GM12878 (cell line): ENCODE results near the gene SNX15. TPM values are rescaled to one million over a fixed set of nuclear protein-coding genes. Genes with fewer than 3 reads are reported as not detected.

ENCODE experiments used
- ATAC-seq: fragments of 200-7000 bp; cut with Tn5 transposase; 3 replicates; pipeline ENCODE4 v1.9.1; 2020; ENCODE audit warnings: mild to moderate bottlenecking, moderate library complexity
- BruUV-seq: library from RNA; stranded (reverse); fragments of 400-500 nt; replicated peaks from 2 replicates; lab custom pipeline; 2021; lab: Mats Ljungman, UMichigan
- CTCF ChIA-PET: fragments of 300-600 bp; sonication (Branson Sonifier 250); formaldehyde crosslinking; extraction: SDS; loops from one replicate; lab custom pipeline; 2021; ENCODE audit warnings: inconsistent platforms; lab: Yijun Ruan, JAX
- POLR2A ChIA-PET: fragments of 350-600 bp; formaldehyde crosslinking; extraction: SDS; loops from one replicate; lab custom pipeline; 2021; ENCODE audit warnings: inconsistent platforms; lab: Charles Lee
- RAD21 ChIA-PET: fragments of 300-600 bp; sonication (Branson Sonifier 250); formaldehyde crosslinking; loops from one replicate; lab custom pipeline; 2023; ENCODE audit warnings: antibody characterized with exemption; ENCODE audit not compliant: unreplicated experiment; lab: Charles Lee
- SMC1A ChIA-PET: fragments of 300-600 bp; sonication (Branson Sonifier 250); formaldehyde crosslinking; loops from one replicate; lab custom pipeline; 2023; ENCODE audit not compliant: unreplicated experiment, uncharacterized antibody; lab: Charles Lee
- DNase-seq: peaks from one replicate; pipeline ENCODE4 v3.0.0-alpha.2; 2011; ENCODE audit warnings: low read depth, low spot score
- FAIRE-seq: peaks from 3 replicates; lab custom pipeline; 2011; peaks lifted over from hg19 to GRCh38; lab: Jason Lieb, UNC
- H2AFZ ChIP-seq: 2 replicates; pipeline ENCODE4 v1.6.0; 2011; ENCODE audit warnings: low read depth, low read length, control low read depth; ENCODE audit not compliant: control insufficient read depth
- H3K27ac ChIP-seq: 2 replicates; pipeline ENCODE4 v1.5.1; 2011; ENCODE audit warnings: control low read depth; ENCODE audit not compliant: control insufficient read depth, insufficient read depth
- H3K27me3 ChIP-seq, 2 experiments: replicated peaks in 1 of 2; 2 replicates each; pipeline versions ENCODE4 v1.6.0 to v1.6.1; 2011; ENCODE audit warnings: low read length in 1 of 2; ENCODE audit not compliant: control insufficient read depth in 2 of 2, insufficient read depth in 2 of 2
- H3K36me3 ChIP-seq, 2 experiments: 2 replicates each; pipeline ENCODE4 v1.5.1; 2011; ENCODE audit warnings: low read length in 1 of 2; ENCODE audit not compliant: control insufficient read depth in 2 of 2, insufficient read depth in 2 of 2
- H3K4me1 ChIP-seq: 2 replicates; pipeline ENCODE4 v1.6.1; 2011; ENCODE audit warnings: mild to moderate bottlenecking, low read length, moderate library complexity, mixed read lengths; ENCODE audit not compliant: control insufficient read depth, insufficient read depth
- H3K4me2 ChIP-seq: 2 replicates; pipeline ENCODE4 v1.6.0; 2011; ENCODE audit warnings: control low read depth; ENCODE audit not compliant: control insufficient read depth, insufficient read depth
- H3K4me3 ChIP-seq: fragments of 200-600 bp; sonication (generic); 2 replicates; pipeline ENCODE4 v1.5.1; 2016
- H3K79me2 ChIP-seq: 2 replicates; pipeline ENCODE4 v1.6.0; 2011; ENCODE audit warnings: low read length; ENCODE audit not compliant: control insufficient read depth, insufficient read depth
- H3K9ac ChIP-seq: 2 replicates; pipeline ENCODE4 v1.8.0; 2011; ENCODE audit warnings: low read length, control low read depth, mixed read lengths; ENCODE audit not compliant: control insufficient read depth, insufficient read depth
- H3K9me3 ChIP-seq: replicated peaks from 3 replicates; pipeline ENCODE4 v1.5.1; 2011; ENCODE audit warnings: mild to moderate bottlenecking, low read length; ENCODE audit not compliant: control insufficient read depth, insufficient read depth
- H4K20me1 ChIP-seq: 2 replicates; pipeline ENCODE4 v1.6.0; 2011; ENCODE audit not compliant: control insufficient read depth, insufficient read depth
- ATF3 ChIP-seq: IDR thresholded peaks from 2 replicates; pipeline ENCODE4 v1.6.1; 2011; ENCODE audit warnings: low read depth, mild to moderate bottlenecking, low read length, moderate library complexity, borderline replicate concordance; ENCODE audit errors: extremely low read depth
- FOXM1 ChIP-seq: IDR thresholded peaks from 2 replicates; pipeline ENCODE4 v1.6.1; 2012; ENCODE audit warnings: low read depth, mild to moderate bottlenecking, inconsistent platforms, low read length, moderate library complexity
- GABPA ChIP-seq: IDR thresholded peaks from 2 replicates; pipeline ENCODE4 v1.6.1; 2014; ENCODE audit warnings: antibody characterized with exemption, low read depth, mild to moderate bottlenecking, inconsistent platforms
- JUNB ChIP-seq: IDR thresholded peaks from 2 replicates; pipeline ENCODE4 v1.6.1; 2016; ENCODE audit warnings: antibody characterized with exemption, mild to moderate bottlenecking
- MYC ChIP-seq: IDR thresholded peaks from 2 replicates; pipeline ENCODE4 v1.6.1; 2011; ENCODE audit warnings: mild to moderate bottlenecking, low read length, moderate library complexity, inconsistent platforms; ENCODE audit not compliant: insufficient read depth, insufficient replicate concordance, insufficient read length, severe bottlenecking
- NRF1 ChIP-seq: conservative IDR thresholded peaks from 2 replicates; pipeline ENCODE4 v1.6.1; 2011; ENCODE audit warnings: mild to moderate bottlenecking, low read depth, low read length, improper control_type of control experiment
- POU2F2 ChIP-seq: IDR thresholded peaks from 3 replicates; pipeline ENCODE4 v1.6.1; 2011; ENCODE audit warnings: low read depth, mild to moderate bottlenecking, low read length, borderline replicate concordance
- SIX5 ChIP-seq: IDR thresholded peaks from 2 replicates; pipeline ENCODE4 v1.6.1; 2011; ENCODE audit warnings: mild to moderate bottlenecking, low read depth, low read length, moderate library complexity; ENCODE audit not compliant: severe bottlenecking
- STAT3 ChIP-seq: IDR thresholded peaks from 2 replicates; pipeline ENCODE4 v1.6.1; 2011; ENCODE audit warnings: low read depth, low read length, improper control_type of control experiment
- ZBTB40 ChIP-seq: fragments of 450-650 bp; IDR thresholded peaks from 2 replicates; pipeline ENCODE4 v1.6.1; 2016; ENCODE audit warnings: mild to moderate bottlenecking, moderate library complexity, borderline replicate concordance
- ZNF384 ChIP-seq: IDR thresholded peaks from 2 replicates; pipeline ENCODE4 v1.6.1; 2012; ENCODE audit warnings: low read depth, mild to moderate bottlenecking, low read length, improper control_type of control experiment, borderline replicate concordance
- ZZZ3 ChIP-seq: IDR thresholded peaks from 2 replicates; pipeline ENCODE4 v1.6.1; 2011; ENCODE audit warnings: low read depth; ENCODE audit not compliant: control insufficient read depth, insufficient read length
- WGBS: methylation state at CpG from one replicate; pipeline ENCODE4 v1.1.6; 2016; ENCODE audit warnings: low lambda C conversion rate; ENCODE audit not compliant: insufficient replicate concordance, insufficient coverage; ENCODE audit errors: missing lambda C conversion rate; 5-methylcytosine and 5-hydroxymethylcytosine counted together
- in situ Hi-C: fragments of 300-500 bp; cut with MboI; formaldehyde crosslinking; loops from 9 replicates; pipeline ENCODE4 v1.14.3; 2018; ENCODE audit warnings: mixed read lengths
- intact Hi-C: fragments of 100-400 bp; cut with micrococcal nuclease; formaldehyde crosslinking; loops from one replicate; pipeline ENCODE4 v1.14.2; 2022; ENCODE audit not compliant: unreplicated experiment
- polyA plus RNA-seq, 11 experiments: library from polyadenylated mRNA; depleted of rRNA in 4 of 11; unstranded in 6 of 11; stranded (reverse) in 5 of 11; fragments of >200 nt; fragmentation: Nextera tagmentation in 4 of 11; fragmentation: Illumina TruSeq in 1 of 11; extraction: Ambion mirVana in 4 of 11; extraction: Trizol in 1 of 11; gene quantifications; 1 replicate in 1 of 11; 2 replicates in 10 of 11; pipeline versions ENCODE4 v1.2.1 to v1.2.3, GENCODE V29; 2011 to 2016; ENCODE audit warnings: inconsistent platforms in 2 of 11, missing spikeins in 2 of 11, low read depth in 1 of 11
- total RNA-seq, 4 experiments: library from RNA; depleted of rRNA in 3 of 4; stranded (reverse); fragments of >200 nt in 3 of 4; fragmentation: Illumina TruSeq in 1 of 4; extraction: Trizol in 1 of 4; gene quantifications; 2 replicates each; pipeline versions ENCODE4 v1.2.1 to v1.2.3, GENCODE V29; 2013 to 2021

Gene SNX15
- total and polyA plus RNA-seq, 10 of the 15 experiments (the other 5 are each of a cell fraction or from before 2014, with no cell fraction given), result 2.4 to 24.0 (median 16.1) TPM

GRCh38 chr11:65032216-65032615, 5.0 kb downstream of the SNX15 start:
- Histone ChIP-seq H3K4me3 (no peak overlapping the region), H3K9me3 (no peaks in the 10 kb centered on the region), H3K79me2 (peaks cover 1% of the 10 kb centered on the region; the same call in 1 of the 2 replicates), H3K36me3 (0 out of 4 replicates have a peak, but pooled peaks cover 0 to 4% of the 10 kb centered on the region in 2 experiments), H3K4me2 (no peak overlapping the region), H3K27me3 (no peaks in the 10 kb centered on the region), H3K9ac (no peak overlapping the region), H4K20me1 (no peaks in the 10 kb centered on the region), H2AFZ (no peak overlapping the region), H3K4me1 (peaks cover 4% of the 10 kb centered on the region; the same call in 1 of the 2 replicates), H3K27ac (no peak overlapping the region; the same call in 1 of the 2 replicates)
- DNase-seq, result no peak
- POLR2A ChIA-PET, result no interaction called here
- intact Hi-C loops (no loop called here), in situ Hi-C loops (no loop called here)
- CTCF ChIA-PET, result interaction anchor here (1.7 kb wide), 2 partner anchors 18 to 80 kb away, joined by 4 to 7 read pairs; partner anchors contain the start of gene ARL2
- ATAC-seq, result no peak
- TF ChIP-seq ZNF384 (no peak), SIX5 (no peak), FOXM1 (no peak), GABPA (no peak), POU2F2 (no peak), STAT3 (no peak), MYC (no peak), ZBTB40 (no peak), JUNB (no peak), ATF3 (no peak), ZZZ3 (no peak), NRF1 (no peak)
- SMC1A ChIA-PET, result interaction anchor here (1.6 kb wide), 1 partner anchor 9 kb away, joined by 4 read pairs; the partner anchor contains the start of gene SAC3D1
- RAD21 ChIA-PET, result no interaction called here
- BruUV-seq, result no TSS peak
- FAIRE-seq, result no peak
- 77% methylated on average over 12 of the region's 13 CpGs for WGBS
